Left lung (tissue), 14 donors: Measurements from ENCODE around the gene ZNF708. TPM values are rescaled to one million over a fixed set of nuclear protein-coding genes. Genes with fewer than 3 reads are reported as not detected.
A peak's percentile ranks its signal among the peaks of the same experiment; 100 is the strongest.
"Not testable (repeated sequence)": the region's sequence is repeated elsewhere in the genome, so short reads cannot be mapped to it uniquely, and the experiment has no call there.

Experiments used
- ATAC-seq: fragments of 200-7000 bp; cut with Tn5 transposase; one replicate; pipeline ENCODE4 v1.9.1; 2020; ENCODE audit warnings: moderate library complexity
- DNase-seq, 4 donors: peaks; one replicate each; pipeline ENCODE4 v3.0.0-alpha.2; 2013 to 2020
- H3K27ac ChIP-seq, 2 donors: fragments of 200-600 bp; sonication (generic) in 1 of 2; one replicate each; pipeline versions ENCODE4 v1.5.0 to v1.8.0; 2020 to 2021
- H3K27me3 ChIP-seq, 2 donors: fragments of 200-600 bp; sonication (generic) in 1 of 2; one replicate each; pipeline versions ENCODE4 v1.5.0 to v1.8.0; 2020 to 2021
- H3K36me3 ChIP-seq, 2 donors: fragments of 200-600 bp; sonication (generic) in 1 of 2; one replicate each; pipeline versions ENCODE4 v1.5.0 to v1.8.0; 2020 to 2021
- H3K4me1 ChIP-seq, 2 donors: fragments of 200-600 bp; one replicate each; pipeline ENCODE4 v1.8.0; 2021
- H3K4me3 ChIP-seq, 2 donors: fragments of 200-600 bp; sonication (generic) in 1 of 2; one replicate each; pipeline versions ENCODE4 v1.5.0 to v1.8.0; 2020 to 2021; ENCODE audit warnings: mild to moderate bottlenecking in 1 of 2
- H3K9me3 ChIP-seq, 2 donors: fragments of 200-600 bp; sonication (generic) in 1 of 2; one replicate each; pipeline versions ENCODE4 v1.5.0 to v1.8.0; 2020 to 2021
- intact Hi-C, 2 donors: fragments of 100-400 bp; cut with DNase I; formaldehyde crosslinking; loops; one replicate each; pipeline versions ENCODE4 v1.11.2 to v1.14.2; 2022
- long read RNA-seq, 12 donors: library from polyadenylated mRNA in 2 of 12; unstranded in 2 of 12; transcript quantifications; one replicate each; pipeline ENCODE4 v2.0.0 and lab custom pipeline, GENCODE V29; 2019 to 2026
- polyA plus RNA-seq, 6 donors: library from polyadenylated mRNA; unstranded; fragments of 120-200 nt; gene quantifications; one replicate each; pipeline ENCODE4 v1.2.1, GENCODE V29; 2013; ENCODE audit not compliant: insufficient read length in 6 of 6
- total RNA-seq, 2 donors: library from RNA; stranded (reverse); fragmentation: NEBNext Ultra II Directional; extraction: Animal tissue kit (Norgen Biotek cat#: 25700); gene quantifications; one replicate each; pipeline ENCODE4 v1.2.1, GENCODE V29; 2021
- TF ChIP-seq, protein P1 (sequence below), 2 donors: fragments of 200-600 bp; sonication (generic) in 1 of 2; IDR thresholded peaks; one replicate each; pipeline versions ENCODE4 v1.5.0 to v1.8.0; 2021; ENCODE audit warnings: antibody characterized with exemption in 2 of 2
- donor health status: DM: no; HTN: yes; CAD: no.
- donor health status: DM: no; HTN: no; CAD: no.

The ZNF708 gene
- total RNA-seq (10 to 100 TPM; 10.6 to 11.6 TPM), polyA plus RNA-seq (10 to 100 TPM; 20.9 to 23.5 (median 23.1) TPM)
- long read RNA-seq, donor 1, full-length matches to known transcripts, result 6 of 17 reads
- long read RNA-seq, donor 1, partial matches to known transcripts, result 11 of 17 reads
- long read RNA-seq, donor 1, other reads (novel, unspliced or antisense), result 0 of 17 reads
- long read RNA-seq, donor 2, full-length matches to known transcripts, result 9 of 17 reads
- long read RNA-seq, donor 2, partial matches to known transcripts, result 8 of 17 reads
- long read RNA-seq, donor 2, other reads (novel, unspliced or antisense), result 0 of 17 reads
- long read RNA-seq, donor 3, full-length matches to known transcripts, result 2 of 94 reads
- long read RNA-seq, donor 3, partial matches to known transcripts, result 81 of 94 reads
- long read RNA-seq, donor 3, other reads (novel, unspliced or antisense), result 11 of 94 reads
- long read RNA-seq, donor 4, full-length matches to known transcripts, result 1 of 1 reads
- long read RNA-seq, donor 4, partial matches to known transcripts, result 0 of 1 reads
- long read RNA-seq, donor 4, other reads (novel, unspliced or antisense), result 0 of 1 reads
- long read RNA-seq, donor 5, full-length matches to known transcripts, result 9 of 14 reads
- long read RNA-seq, donor 5, partial matches to known transcripts, result 0 of 14 reads
- long read RNA-seq, donor 5, other reads (novel, unspliced or antisense), result 5 of 14 reads
- long read RNA-seq, donor 6, full-length matches to known transcripts, result 8 of 20 reads
- long read RNA-seq, donor 6, partial matches to known transcripts, result 6 of 20 reads
- long read RNA-seq, donor 6, other reads (novel, unspliced or antisense), result 6 of 20 reads
- long read RNA-seq, donor 7, partial matches to known transcripts, result 62 of 62 reads
- long read RNA-seq, donor 7, other reads (novel, unspliced or antisense), result 0 of 62 reads
- long read RNA-seq, donor 8, full-length matches to known transcripts, result 5 of 70 reads
- long read RNA-seq, donor 8, partial matches to known transcripts, result 58 of 70 reads
- long read RNA-seq, donor 8, other reads (novel, unspliced or antisense), result 7 of 70 reads
- long read RNA-seq, donor 9, result 0 reads
- long read RNA-seq, donor 10, partial matches to known transcripts, result 1 of 2 reads
- long read RNA-seq, donor 10, other reads (novel, unspliced or antisense), result 1 of 2 reads
- long read RNA-seq, donor 11, result 0 reads
- long read RNA-seq, donor 12, full-length matches to known transcripts, result 6 of 12 reads
- long read RNA-seq, donor 12, partial matches to known transcripts, result 0 of 12 reads
- long read RNA-seq, donor 12, other reads (novel, unspliced or antisense), result 6 of 12 reads

DNA sequence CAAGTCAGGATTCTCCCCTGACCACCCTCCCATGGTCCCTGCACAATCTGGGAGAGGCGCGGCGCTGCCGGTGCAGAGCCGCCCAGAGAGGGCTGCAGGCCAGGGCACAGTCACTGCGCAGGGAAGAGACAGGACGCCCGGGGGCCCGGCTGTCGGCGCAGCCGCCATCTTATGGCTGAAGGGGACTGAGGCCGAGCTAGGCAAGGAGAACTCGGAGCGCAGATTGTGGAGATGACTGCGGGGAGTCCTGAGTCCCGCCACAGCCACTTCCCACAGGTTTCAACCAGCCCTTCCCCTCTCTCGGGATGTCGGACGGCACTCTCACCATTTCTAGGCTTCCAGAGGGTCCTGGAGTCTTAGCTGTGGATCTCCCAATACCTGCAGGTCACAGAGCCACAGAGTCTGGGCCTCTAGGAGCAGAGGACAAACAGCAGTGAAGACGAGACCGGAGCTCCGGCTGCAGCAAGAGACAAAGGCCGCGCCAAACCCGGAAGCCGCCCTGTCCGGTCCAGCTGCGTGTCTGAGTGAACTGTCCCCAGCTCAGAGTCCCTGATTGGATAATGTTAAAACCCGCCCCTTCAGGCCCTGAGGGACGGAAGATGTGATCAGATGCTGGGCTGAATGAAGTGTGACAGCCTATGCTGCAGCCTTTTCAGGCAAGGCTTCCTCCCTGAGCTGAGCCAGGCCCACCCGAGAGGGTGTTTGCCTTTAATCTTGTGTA, at the start of gene ZNF708:
ZNF708 (minus strand) TSS at position 526 of the 721 bp plus-strand sequence; CDS start at position 328, 198 bp downstream.
- intact Hi-C loops, result no loop called here
- H3K4me3 ChIP-seq, result peak within 1 kb of the TSS; percentile 67 to 72
- H3K27me3 ChIP-seq, result no peaks in the 10 kb centered on the region
- H3K4me1 ChIP-seq, result peaks cover 10 to 22% of the 10 kb centered on the region in 2 donors
- TF ChIP-seq, protein P1, sequence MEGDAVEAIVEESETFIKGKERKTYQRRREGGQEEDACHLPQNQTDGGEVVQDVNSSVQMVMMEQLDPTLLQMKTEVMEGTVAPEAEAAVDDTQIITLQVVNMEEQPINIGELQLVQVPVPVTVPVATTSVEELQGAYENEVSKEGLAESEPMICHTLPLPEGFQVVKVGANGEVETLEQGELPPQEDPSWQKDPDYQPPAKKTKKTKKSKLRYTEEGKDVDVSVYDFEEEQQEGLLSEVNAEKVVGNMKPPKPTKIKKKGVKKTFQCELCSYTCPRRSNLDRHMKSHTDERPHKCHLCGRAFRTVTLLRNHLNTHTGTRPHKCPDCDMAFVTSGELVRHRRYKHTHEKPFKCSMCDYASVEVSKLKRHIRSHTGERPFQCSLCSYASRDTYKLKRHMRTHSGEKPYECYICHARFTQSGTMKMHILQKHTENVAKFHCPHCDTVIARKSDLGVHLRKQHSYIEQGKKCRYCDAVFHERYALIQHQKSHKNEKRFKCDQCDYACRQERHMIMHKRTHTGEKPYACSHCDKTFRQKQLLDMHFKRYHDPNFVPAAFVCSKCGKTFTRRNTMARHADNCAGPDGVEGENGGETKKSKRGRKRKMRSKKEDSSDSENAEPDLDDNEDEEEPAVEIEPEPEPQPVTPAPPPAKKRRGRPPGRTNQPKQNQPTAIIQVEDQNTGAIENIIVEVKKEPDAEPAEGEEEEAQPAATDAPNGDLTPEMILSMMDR (IDR thresholded peaks at IDR 0.05), result no peak
- H3K36me3 ChIP-seq, result peaks cover 0 to 16% of the 10 kb centered on the region in 2 donors
- H3K27ac ChIP-seq, result peak within 1 kb of the TSS; percentile 94 to 96
- peaks cover 0 to 18% of the 10 kb centered on the region in 2 donors for H3K9me3 ChIP-seq
- ATAC-seq (peak; percentile 100), DNase-seq (peak; percentile 87 to 95 (median 92))

DNA sequence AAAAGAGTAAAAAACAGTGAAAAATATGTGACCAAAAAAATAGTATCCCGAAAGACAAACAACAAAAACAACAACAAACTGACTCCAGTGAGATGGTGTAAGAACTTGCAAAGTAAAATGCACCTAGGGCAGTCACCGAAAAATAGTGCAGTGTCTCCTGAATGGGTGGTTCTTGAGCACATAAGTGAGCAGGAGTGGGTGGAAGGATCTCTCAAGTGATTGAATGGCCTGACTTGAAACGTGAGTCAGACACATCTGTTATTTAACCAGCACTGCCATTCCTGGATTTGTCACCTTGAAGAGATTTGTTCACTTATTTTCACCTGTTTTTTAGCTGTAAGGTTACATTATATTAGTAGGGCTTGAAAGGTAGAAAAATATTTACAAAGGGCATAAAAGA, 33.1 kb upstream of the ZNF708 start:
- no peaks in the 10 kb centered on the region for H3K27me3 ChIP-seq
- TF ChIP-seq, protein P1 (IDR thresholded peaks at IDR 0.05), result no peak
- peaks cover 0 to 20% of the 10 kb centered on the region in 2 donors for H3K9me3 ChIP-seq
- no peak overlapping the region for H3K27ac ChIP-seq
- intact Hi-C loops, result no loop called here
- no peak for ATAC-seq
- peaks cover 0 to 9% of the 10 kb centered on the region in 2 donors for H3K4me1 ChIP-seq
- no peak for DNase-seq
- no peak overlapping the region for H3K4me3 ChIP-seq
- peaks cover 0 to 57% of the 10 kb centered on the region in 2 donors for H3K36me3 ChIP-seq

DNA sequence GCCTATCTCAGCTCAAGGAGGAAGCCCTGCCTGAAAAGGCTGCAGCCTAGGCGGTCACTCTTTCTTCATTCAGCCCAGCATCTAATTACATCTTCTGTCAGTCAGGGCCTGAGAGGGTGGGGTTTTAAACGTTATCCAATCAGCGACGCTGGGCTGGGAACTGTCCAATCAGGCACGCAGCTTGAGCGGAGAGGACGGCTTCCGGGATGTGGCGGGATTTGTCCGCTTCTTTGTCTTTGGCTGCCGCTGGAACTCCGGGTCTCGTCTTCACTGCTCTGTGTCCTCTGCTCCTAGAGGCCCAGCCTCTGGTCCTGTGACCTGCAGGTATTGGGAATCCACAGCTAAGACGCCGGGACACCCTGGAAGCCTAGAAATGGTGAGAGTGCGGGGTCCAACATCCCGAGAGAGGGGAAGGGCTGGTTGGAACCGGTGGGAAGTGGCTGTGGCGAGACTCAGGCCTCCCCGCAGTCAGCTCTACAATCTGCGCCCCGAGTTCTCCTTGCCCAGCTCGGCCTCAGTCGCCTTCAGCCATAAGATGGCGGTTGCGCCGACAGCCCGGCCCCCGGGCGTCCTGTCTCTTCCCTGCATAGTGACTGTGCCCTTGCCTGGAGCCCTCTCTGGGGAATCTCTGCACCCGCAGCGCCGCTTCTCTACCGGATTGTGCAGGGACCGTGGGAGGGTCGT, 29.7 kb upstream of the ZNF708 start, which contains the start of gene ZNF738:
ZNF738 (plus strand) TSS at position 233 of the 684 bp plus-strand sequence; CDS start at position 374, 141 bp downstream.
- peaks cover 0 to 24% of the 10 kb centered on the region in 2 donors for H3K36me3 ChIP-seq
- intact Hi-C loops, result no loop called here
- TF ChIP-seq, protein P1 (IDR thresholded peaks at IDR 0.05), result no peak
- H3K9me3 ChIP-seq, result peaks cover 0 to 3% of the 10 kb centered on the region in 2 donors
- DNase-seq (peak; percentile 87 to 97 (median 92)), ATAC-seq (peak; percentile 99)
- H3K4me3 ChIP-seq, result peak within 1 kb of the TSS; percentile 60 to 80
- peaks cover 0 to 9% of the 10 kb centered on the region in 2 donors for H3K4me1 ChIP-seq
- peak within 1 kb of the TSS; percentile 85 to 88 for H3K27ac ChIP-seq
- H3K27me3 ChIP-seq, result no peaks in the 10 kb centered on the region

DNA sequence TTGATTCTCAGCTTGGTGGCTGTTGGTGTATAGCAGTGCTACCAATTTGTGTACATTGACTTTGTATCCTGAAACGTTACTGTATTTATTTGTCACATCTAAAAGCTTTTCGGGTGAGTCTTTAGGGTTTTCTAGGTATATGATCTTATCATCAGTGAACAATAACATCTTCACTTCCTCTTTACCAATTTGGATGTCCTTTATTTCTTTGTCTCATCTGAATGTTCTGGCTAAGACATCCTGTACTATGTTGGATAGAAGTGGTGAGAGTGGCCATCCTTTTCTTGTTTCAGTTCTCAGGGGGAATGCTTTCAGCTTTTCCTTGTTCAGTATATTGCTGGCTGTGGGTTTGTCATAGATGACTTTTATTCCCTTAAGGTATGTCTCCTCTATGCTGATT, 23.6 kb upstream of the ZNF708 start:
- Histone ChIP-seq H3K27ac (no peak overlapping the region), H3K4me1 (no peaks in the 10 kb centered on the region), H3K9me3 (peaks cover 0 to 24% of the 10 kb centered on the region in 2 donors), H3K36me3 (no peaks in the 10 kb centered on the region), H3K4me3 (no peak overlapping the region), H3K27me3 (no peaks in the 10 kb centered on the region)
- ATAC-seq (no peak), DNase-seq (no peak)
- intact Hi-C loops, result no loop called here
- TF ChIP-seq, protein P1 (IDR thresholded peaks at IDR 0.05), result no peak

DNA sequence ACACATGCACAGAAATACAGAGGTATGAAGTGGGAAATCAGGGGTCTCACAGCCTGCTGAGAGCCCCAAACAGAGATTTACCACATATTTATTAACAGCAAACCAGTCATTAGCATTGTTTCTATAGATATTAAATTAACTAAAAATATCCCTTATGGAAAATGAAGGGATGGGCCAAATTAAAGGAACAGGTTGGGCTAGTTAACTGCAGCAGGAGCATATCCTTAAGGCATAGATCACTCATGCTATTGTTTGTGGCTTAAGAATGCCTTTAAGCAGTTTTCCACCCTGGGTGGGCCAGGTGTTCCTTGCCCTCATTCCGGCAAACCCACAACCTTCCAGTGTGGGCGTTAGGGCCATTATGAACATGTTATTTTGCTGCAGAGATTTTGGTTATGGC, 15.6 kb upstream of the ZNF708 start:
- DNase-seq, H3K4me1 ChIP-seq, ATAC-seq, H3K4me3 ChIP-seq, H3K27ac ChIP-seq, H3K27me3 ChIP-seq, H3K36me3 ChIP-seq, intact Hi-C loops: not testable (repeated sequence)
- peaks cover 0 to 55% of the 10 kb centered on the region in 2 donors for H3K9me3 ChIP-seq
